Stimulated activated CD4-positive, alpha-beta T cell treated with anti-CD3 and anti-CD28 coated beads, TNF-alpha, amount 100 ng/mL, for 48 hours (primary cell): ENCODE measurements around the gene TUBB4B.
A peak's percentile ranks its signal among the peaks of the same experiment; 100 is the strongest.

Experiments
- DNase-seq, 3 donors: peaks; one replicate each; pipeline ENCODE4 v3.0.0-alpha.2; 2020; ENCODE audit warnings: low read depth in 3 of 3

Gene TUBB4B

DNA sequence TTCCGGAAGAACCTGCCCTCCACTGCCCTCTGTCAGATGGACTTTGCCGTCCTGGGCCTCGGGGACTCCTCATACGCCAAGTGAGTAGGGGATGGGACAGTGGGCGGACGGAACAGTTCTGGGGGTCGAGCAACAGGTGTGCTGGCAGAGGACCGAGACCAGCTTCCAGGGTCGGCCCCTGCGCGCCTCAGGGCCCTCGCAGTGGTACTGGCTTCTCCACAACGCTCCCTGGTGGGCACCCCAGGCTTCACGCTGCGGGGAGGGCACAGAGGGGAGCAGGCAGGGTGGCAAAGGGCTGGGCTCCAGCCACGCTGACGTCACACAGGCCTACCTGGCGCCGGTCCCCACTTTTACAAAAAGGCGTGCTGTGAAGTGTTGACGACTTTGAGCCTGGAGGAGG lies 28.6 kb upstream of the TUBB4B start:
- DNase-seq = no peak

DNA sequence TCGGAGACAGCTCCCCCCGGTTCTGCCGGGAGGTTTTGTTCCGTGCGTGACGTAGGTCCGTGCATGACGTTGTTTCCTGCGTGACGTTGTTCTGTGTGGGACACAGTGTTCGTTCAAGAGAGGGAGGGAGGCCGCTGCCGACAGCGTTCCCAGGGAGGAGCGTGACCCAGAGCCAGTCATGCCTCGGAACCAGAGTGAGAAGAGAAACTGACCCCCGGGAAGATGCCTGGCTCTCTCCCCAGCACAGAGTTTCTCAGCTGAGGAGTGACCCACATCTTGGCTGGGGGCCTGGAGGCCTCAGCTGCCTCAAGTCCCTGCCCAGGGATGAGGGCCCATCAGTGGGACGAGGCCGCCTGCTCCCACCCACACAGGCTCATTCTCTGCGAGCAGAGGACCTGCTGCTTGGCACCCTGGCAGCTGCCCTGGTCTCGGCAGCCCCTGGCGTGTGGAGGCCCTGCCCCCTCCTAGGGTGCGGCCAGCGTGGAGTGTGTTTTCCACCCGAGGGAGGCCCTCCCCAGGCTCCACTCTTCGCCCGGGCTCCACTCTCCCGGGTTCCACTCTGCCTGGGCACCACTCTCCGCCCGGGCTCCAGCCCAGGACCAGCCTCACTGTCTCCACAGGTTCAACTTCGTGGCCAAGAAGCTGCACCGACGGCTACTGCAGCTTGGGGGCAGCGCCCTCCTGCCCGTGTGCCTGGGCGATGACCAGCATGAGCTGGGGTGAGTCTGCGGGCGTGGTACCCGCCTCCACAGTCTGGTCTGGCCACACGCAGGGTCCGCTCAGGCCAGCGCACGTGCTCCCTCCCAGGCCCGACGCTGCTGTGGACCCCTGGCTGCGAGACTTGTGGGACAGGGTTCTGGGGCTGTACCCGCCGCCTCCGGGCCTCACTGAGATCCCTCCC lies 27.7 kb upstream of the TUBB4B start:
- no peak for DNase-seq

DNA sequence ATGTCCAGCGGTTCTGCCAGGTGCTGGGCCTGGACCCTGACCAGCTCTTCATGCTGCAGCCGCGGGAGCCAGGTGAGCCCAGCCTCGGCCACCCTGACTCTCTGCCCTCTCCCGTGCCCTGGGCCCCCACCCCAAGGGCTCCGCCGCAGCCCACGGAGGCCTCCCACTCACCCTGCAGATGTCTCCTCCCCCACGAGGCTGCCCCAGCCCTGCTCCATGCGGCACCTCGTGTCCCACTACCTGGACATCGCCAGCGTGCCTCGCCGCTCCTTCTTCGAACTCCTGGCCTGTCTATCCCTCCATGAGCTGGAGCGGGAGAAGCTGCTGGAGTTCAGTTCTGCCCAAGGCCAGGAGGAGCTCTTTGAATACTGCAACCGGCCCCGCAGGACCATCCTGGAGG lies 26.5 kb upstream of the TUBB4B start:
- no peak for DNase-seq

DNA sequence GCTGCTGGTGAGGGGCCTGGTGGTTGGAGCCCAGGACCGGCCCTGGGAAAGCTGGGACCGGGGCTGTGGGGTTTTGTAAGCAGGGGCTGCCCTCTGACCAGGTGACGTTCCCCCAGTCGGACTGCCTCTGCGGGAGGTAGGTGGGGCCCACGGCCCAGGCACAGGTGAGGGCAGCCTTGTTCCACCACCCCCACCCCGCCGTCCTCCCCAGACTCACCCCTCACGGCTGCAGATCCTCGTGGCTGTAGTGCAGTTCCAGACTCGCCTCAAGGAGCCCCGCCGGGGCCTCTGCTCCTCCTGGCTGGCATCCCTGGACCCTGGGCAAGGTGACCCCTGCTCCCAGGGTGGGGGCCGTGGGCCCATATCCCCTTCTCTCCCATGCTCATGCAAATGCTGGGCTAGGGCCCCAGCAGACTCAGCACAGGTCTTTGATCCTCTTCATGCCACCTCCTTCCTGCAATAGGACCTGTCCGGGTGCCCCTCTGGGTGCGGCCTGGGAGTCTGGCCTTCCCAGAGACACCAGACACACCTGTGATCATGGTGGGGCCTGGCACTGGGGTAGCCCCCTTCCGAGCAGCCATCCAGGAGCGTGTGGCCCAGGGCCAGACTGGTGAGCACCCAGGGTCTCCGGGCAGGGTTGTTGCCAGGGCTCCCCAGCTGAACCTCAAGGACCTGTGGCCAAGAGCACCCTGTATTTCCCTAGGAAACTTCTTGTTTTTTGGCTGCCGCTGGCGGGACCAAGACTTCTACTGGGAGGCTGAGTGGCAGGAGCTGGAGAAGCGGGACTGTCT lies 25.7 kb upstream of the TUBB4B start:
- DNase-seq = no peak

DNA sequence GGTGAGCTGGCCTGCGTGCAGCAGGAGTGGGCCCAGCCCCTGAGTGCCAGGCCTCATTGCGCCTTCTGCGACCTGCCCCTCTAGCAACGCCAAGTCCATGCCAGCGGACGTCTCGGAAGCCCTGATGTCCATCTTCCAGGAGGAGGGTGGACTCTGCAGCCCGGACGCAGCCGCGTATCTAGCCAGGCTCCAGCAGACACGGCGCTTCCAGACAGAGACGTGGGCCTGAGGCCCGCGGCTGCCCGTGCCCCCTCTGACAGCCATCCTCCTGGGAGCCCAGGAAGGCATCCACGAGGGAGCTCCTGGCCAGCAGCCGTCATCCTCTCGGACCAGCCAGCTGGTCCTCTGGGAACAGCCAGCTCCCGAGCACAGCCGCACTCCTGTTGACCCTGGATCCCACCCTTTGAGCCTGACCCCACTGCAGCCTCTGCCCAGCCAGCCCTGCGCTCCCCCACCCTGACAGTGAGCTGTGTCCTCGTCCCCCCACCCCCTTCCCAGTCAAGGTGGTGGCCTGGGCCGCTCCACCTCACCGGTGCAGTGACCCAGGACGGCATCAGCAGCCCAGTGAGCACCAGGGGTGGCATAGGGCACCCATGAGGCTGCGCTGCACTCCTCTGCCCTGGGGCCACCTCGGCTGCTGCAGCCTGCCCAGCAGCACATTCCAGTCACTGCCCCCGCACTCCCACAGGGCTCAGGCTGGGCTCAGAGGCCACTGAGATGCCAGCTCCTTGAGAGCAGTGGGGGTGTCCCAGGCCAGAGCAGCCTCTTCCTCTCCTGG lies 24.7 kb upstream of the TUBB4B start:
- DNase-seq = no peak

DNA sequence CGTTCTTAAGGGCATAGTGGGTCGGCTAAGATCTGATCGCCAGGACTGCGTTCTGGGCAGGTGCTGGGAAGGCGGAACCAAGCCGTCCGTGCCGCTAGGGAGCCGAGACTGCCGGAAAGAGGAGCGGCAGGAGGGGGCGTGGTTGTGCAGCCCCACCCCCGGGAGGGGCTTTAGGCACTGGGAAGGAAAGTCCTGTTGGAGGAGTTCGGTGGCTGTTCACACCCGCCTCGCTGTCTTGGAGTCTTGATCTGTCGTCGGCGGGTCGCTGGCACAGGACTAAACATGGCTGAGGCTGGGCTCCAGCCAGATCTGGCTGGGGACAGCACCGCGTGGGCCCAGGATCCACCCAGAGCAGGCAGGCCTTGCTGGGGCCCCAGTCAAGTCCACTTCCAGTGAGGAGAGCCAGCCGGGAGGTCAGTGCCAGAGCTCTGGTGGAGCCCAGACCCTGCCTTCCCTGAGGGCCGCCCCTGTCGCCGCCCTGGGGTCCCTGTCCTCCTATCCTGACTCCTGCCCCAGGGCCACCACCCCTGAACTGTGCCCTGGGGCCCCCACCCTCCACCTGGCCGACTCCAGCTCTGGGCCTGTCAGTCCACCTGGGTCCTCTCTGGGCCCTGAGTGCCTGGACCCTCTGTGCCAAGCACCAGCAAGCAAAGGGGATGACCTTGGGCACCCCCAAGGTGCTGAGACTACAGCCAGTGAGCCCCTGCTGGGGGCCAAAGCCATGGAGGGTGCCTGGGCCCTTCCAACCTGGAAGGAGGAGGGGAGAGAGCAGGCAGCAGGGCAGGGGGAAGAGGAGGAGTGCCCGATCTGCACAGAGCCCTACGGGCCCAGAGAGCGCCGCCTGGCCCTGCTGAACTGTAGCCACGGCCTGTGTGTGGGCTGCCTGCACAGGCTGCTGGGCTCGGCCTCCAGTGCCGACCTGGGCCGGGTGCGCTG lies 23.5 kb upstream of the TUBB4B start:
- DNase-seq = no peak

DNA sequence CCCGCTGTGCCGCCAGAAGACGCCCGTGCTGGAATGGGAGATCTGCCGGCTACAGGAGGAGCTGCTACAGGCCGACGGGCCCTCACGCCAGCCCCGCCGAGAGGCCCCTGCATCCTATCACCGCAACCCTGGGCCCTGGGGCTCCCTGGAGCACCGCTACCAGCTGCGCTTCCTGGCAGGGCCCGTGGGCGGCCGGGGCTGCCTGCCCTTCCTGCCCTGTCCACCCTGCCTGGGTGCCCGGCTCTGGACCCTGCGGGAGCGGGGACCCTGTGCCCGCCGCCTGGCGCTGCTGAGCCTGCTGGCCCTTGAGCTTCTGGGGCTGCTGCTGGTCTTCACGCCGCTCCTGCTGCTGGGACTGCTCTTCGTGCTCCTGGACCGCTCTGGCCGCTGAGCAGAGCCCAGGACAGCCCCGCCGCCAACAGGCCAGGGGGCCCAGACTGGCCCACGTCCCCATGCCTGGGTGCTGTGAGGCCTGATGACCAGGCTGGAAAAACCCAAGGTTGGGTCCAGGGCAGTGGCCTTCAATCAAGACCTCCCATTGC lies 22.8 kb upstream of the TUBB4B start:
- DNase-seq = no peak

DNA sequence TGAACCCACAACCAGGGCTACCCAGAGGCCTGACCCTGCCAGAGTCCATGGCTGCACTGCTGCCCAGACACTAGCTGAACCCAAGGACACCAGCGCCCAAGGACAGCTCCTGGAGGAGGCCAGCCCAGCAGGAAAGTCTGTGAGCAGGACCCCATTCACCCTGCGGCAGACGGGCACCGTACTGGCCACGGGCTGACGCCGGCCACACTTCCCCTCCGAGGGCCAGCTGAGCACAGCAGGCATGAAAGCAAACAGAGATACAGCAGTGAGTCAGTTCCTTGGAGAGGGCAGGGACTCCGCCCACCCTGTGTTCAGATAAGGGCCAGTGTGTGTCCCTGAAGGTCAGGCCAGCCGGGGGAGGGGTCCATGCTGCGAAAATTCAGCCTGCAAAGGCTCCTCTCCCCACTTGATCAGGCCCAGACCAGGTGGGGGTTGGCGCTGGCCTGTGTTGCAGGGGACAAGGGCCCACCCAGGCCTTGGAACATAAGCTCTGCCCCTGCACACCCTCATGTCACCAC lies 22.3 kb upstream of the TUBB4B start:
- DNase-seq = no peak

DNA sequence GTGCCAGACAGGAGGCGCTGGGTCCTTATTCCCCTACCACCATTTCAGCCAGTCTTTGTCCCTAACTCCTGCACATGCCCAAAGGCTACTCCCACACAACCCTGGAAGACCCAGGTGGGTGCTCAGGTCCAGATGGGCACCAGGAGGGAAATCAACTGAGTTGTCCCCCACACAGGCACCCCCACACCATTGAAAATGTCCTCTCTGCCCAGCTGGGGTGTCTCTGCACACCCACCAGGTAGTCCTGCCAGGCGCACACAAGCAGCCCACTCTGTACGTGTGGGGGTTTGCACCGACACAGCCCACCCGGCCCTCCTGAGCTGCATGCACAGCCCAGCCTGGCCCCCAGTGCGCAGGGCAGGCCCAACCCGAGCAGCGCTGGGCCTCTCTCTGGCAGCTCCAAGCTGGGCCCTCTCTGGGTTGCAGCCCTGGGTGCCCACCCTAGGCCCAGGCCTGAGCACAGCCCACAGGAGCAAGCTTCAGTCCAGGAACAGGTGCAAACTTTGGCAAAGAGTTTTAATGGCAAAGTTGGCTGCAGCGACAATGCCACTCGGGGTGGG lies 21.2 kb upstream of the TUBB4B start:
- DNase-seq = no peak

DNA sequence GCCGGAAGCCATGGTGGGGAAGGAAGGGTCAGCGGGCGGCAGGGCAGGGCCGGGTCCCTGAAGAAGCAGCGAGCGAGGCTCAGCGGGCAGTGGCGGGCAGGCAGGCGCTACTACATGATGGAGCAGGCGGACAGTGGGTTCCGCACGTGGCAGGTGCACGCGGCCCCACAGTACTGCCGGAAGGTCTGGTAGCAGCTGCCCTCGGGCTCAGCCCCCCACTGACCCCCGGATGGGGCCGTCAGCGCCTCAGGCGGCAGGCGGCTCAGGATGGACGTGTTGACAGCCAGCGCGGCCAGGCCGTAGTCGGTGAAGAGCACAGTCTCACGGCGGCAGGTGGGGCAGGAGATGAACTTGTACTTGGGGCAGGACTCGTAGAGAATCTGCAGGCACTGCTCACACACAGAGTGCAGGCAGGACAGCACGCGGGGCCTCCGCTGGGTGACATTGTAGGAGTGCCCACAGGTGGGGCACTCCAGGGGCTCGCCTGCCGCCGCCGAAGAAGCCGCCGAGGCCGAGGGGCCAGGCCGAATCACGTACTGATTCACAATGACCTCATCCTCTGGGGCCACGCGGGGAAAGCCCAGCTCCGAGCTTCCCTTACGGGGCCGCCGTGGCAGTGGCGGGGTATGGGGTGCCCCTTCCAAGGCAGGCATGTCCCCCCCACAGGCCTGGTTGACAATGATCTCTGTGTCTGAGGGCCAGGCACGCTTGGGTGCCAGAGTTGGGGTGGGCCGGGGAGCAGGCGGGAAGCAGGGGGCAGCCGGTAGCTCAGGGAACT lies 20.6 kb upstream of the TUBB4B start:
- DNase-seq = no peak

DNA sequence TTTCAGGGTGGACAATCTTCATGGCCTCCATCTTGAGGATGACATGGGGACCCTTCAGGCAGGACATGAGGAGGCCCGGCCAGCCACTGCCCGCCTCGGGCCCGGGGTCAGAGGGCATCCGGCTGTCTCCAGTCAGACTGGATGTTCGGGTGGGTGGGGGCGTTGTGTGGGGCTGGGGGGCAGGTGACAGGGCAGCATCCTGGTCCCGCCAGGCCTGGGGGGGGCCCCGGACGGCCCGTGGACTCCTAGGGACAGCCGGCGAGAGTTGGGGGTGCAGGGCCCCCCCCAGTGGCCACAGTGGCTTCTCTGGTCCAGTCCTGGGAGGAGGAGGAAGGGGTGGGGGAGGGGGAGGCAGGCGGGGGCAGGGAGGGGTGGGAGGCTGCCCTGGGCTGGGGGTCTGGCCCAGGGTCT lies 20.0 kb upstream of the TUBB4B start:
- no peak for DNase-seq

DNA sequence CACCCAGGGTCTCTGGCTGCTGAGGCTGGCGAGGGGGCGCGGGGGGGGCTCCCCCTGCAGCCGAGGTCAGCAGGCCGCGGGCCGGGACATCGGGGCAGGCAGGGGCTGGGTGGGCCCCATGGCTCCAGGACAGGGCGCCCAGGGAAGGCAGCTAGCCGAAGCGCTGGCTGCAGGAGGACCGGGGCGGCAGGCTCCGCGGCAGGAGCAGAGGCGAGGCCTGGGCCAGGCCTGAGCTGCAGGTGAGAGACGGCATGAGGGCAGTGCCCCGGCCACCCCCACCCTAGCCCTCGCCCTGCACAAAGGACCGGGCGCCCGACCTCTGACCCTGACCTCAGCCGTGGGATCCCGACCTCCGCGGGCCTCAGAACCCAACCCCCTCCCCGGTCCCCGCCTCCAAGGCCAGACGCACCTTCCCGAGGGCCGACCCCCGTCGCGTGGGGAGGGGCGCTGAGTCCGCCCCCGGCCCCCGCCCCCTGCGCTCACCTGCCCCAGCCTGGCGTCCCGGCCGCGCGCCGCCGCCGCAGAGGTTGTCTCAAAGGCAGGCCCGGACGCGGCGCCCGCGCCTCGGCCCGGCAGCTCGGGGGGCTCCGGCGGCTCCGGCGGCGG lies 19.5 kb upstream of the TUBB4B start:
- no peak for DNase-seq

DNA sequence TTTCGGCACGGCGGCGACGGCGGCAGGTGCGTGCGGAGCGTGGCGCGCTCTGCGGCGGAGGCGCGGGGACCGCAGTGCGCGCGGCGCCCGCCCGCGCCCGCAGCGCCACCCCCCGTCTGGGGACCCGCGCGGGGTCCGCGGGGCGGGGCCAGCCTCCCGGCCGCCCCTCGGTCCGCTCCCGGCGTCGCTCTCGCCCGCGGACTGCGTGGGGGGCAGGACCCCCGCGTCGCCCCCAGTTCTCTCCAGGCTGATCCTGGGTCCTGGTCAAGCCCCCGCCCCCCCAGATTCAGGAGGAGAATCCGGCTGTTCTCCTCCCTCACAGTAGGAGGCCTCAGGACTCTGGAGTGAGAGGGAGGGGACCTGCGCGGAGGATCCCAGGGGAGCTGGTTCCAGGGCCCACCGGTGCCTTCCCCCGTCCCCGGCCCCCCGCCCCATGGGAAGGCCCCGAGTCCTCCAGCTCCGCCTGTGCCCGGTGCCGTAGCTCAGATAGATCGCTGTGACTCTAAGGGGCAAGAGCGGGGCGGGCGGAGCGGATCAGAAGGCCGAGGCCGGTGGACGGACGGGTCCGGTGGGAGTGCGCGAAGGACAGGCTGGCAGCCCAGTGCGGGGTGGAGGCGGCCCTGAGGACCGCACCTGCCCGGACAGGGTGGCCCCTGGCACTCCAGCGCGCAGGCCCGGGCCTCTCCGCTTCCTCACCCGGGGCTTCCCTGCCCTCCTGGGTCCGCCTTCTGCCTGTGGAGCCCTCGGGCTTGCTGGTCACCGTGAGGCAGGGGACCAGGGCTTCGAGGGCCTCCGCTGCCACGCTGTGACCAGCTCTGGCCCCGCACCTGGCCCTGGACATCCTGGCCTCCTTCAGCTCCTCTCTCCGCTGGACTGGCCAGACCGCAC lies 18.7 kb upstream of the TUBB4B start, which contains the start of gene RNF208:
Gene RNF208 (minus strand): TSS at position 51 of the 888 bp plus-strand sequence. CDS start 1,028 bp downstream, outside the sequence.
- no peak for DNase-seq

DNA sequence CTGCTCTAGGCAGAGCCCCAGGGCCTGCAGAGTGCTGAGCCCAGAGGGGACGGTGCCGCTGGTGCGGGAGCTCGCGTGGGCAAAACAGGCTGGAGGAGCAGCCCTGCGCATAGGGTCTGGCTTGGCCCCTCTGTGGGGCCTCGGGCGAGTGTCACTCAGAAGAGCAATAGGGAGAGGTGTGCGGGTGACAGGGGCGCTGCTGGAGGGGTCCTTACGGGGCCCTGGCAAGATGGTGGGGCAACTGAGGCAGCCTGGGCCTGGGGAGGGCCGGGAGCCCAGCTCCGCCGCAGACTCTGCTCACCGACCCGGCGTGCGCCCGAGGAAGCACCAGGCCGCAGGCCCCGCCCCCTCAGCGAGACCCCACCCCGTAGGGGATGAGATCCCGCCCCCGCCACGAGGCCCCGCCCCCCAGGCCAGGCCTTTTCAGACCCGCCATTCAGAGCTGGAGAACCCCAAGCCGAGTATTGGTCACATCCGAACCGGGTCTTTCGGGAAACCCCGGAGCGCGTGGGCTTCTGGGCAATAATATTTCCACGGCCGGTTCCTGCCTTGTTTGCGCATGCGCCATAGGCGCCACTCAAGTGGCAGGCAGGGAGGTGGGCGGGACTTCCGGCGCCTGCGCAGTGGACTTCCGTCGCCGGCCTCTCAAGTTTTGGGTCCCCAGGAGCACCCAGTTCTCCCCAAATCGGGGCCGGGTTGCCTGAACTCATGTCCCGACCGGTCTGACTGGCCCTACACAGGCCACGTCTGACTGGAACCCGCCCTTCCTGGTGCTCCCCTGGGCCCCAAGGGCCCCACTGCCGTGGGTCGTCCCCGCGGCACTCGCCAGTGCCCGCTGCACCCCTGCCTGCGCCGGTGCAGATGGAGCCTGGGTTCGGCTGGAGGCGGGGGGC lies 17.8 kb upstream of the TUBB4B start:
- peak; percentile 99 for DNase-seq

DNA sequence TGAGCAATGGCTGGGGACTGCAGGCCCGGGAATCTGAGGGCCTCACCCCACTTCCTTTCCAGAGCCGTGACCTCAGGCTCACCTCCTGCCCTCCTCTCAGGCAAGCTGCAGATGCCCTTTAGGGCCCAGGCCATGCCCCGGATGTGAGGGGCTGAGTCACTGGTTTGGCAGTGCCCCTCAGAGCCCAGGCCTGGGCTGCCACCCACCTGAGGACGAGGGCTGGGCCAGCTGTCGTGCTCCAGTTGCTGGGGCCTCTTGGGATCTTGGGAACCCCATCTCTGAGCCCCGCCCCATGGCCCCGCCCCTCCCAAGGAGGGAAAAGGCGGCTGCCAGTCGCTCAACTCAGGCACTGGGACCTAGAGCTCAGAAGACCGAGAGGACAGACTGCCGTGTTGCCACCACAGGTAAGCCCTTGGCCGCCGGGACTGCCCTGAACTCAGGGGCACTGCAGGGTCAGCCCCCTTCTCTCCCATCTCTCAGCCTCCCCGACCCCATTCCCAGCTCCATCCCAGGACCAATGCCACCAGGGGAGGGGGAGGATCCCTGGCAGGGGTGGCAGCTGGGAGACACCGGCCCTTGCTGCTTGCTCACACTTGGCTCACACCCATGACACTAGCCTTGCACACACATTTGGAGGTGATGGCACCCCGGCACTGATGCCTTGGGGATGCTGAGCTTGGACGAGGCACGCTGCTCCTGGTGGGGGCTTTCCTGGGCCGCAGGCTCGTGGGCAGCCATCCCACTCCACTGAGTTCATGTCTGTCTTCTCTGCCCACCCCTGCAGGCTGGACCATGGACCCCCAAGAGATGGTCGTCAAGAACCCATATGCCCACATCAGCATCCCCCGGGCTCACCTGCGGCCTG lies 16.0 kb upstream of the TUBB4B start, which contains the start of gene CYSRT1:
Gene CYSRT1 (plus strand): TSS at position 345 of the 865 bp plus-strand sequence. CDS start 448 bp downstream, at position 793.
- no peak for DNase-seq
